Measurements from ENCODE around the gene SMCR8.
"Not testable (repeated sequence)": the region's sequence is repeated elsewhere in the genome, so short reads cannot be mapped to it uniquely, and the experiment has no call there.

The SMCR8 gene, protein sequence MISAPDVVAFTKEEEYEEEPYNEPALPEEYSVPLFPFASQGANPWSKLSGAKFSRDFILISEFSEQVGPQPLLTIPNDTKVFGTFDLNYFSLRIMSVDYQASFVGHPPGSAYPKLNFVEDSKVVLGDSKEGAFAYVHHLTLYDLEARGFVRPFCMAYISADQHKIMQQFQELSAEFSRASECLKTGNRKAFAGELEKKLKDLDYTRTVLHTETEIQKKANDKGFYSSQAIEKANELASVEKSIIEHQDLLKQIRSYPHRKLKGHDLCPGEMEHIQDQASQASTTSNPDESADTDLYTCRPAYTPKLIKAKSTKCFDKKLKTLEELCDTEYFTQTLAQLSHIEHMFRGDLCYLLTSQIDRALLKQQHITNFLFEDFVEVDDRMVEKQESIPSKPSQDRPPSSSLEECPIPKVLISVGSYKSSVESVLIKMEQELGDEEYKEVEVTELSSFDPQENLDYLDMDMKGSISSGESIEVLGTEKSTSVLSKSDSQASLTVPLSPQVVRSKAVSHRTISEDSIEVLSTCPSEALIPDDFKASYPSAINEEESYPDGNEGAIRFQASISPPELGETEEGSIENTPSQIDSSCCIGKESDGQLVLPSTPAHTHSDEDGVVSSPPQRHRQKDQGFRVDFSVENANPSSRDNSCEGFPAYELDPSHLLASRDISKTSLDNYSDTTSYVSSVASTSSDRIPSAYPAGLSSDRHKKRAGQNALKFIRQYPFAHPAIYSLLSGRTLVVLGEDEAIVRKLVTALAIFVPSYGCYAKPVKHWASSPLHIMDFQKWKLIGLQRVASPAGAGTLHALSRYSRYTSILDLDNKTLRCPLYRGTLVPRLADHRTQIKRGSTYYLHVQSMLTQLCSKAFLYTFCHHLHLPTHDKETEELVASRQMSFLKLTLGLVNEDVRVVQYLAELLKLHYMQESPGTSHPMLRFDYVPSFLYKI

DNA sequence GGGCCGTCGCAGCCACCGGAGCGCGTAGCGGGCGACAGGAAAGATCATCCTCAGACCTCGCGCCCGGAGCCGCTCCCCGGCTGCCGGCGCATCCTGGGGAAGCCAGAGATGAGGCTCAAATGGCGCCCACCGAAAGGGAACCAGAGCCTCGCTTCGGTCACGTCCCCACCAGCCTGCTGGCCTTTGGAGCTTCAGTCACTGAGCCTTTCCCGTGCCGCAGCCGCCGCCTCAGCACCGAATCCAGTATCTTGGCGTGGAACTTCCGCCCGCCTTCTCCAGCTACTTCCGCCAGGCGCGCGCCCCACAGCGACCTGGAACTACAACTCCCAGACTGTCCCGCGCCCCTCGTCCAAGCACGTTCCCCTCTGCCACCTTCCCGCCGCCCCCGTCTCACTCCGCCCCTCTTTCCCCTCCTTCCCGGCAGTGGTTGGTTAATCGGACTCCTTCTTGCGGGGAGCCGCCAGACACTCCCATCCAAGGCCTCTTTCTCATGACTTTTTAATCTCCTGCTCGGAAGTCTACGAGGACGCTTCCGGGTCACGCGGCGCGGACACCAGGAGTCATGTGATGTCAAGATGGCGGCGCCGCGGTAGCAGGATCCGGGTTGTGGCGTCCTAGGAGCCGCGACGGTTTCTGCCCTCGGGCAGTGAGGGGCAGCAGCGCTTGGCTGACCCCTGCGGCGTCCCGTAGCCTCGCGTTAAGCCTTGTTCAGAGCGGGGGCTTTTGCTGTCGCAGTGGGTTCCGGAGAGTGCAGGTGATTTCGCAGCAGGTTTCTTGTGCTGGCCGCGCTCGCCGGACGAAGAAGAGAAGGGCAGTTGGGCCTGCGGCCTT is at the start of gene SMCR8, which contains the start of gene TOP3A:
SMCR8 (plus strand) TSS at position 563 of the 831 bp plus-strand sequence. CDS start 497 bp downstream, outside the sequence.
TOP3A (minus strand) TSS at position 264 of the 831 bp plus-strand sequence; CDS start at position 48, 216 bp downstream.
- DNase-seq (ENCODE audit: low spot score), result peak; percentile 84

DNA sequence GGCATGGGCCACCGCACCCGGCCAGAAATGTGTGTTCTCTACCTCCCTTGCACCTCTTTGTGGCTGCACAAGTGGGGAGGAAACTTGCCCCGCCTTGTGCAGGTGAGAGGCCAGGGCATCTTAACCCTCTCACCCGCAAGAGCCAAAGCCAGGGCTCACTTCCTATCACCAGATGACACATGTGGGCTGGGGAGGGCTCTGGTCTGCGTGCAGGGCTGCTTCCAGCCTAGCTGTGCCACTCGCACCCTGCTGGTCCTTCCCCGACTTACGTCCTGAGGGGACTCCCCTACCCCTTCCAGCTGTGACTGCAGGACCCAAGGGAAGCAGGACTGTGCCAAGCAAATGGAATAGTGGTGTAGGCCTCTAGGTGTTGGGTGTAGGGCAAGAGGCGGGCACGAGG is 47.7 kb upstream of the SMCR8 start:
- no peak for DNase-seq (ENCODE audit: low spot score)

DNA sequence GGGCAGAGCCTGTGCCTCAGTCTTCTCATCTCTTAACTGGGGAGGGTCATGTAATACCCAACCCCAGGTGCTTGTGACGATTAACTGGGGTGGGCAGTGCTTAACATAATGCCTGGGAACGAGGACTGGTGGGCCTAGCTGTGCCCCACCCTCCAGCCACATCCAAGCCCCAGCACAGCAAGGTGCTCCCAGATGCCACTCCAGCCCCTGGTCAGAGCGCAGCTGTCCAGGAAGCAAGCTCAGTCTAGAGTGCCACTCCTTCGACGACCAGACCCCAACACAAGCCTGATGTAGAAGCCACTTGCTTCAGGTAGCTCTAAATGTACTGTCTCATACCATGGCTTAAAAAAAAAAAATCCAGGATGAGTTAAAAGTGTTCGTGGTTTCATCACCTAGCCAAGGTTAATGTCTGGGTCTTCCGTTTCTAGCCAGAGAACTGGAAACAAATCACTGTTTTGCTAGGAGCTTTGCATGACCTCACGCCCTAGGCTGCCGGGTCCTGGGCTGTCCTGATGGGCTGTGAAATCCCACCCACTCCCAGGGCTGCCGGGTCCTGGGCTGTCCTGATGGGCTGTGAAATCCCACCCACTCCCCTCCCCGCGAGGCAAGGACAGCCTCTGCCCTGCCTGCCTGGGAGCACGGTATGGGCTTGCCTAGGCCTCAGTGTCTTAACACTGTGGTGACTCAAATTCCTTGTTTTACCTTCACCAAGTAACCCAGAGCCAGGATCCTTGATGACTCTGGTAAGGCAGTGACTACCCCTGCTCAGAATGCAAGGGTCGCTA is 47.0 kb upstream of the SMCR8 start:
- no peak for DNase-seq (ENCODE audit: low spot score)

DNA sequence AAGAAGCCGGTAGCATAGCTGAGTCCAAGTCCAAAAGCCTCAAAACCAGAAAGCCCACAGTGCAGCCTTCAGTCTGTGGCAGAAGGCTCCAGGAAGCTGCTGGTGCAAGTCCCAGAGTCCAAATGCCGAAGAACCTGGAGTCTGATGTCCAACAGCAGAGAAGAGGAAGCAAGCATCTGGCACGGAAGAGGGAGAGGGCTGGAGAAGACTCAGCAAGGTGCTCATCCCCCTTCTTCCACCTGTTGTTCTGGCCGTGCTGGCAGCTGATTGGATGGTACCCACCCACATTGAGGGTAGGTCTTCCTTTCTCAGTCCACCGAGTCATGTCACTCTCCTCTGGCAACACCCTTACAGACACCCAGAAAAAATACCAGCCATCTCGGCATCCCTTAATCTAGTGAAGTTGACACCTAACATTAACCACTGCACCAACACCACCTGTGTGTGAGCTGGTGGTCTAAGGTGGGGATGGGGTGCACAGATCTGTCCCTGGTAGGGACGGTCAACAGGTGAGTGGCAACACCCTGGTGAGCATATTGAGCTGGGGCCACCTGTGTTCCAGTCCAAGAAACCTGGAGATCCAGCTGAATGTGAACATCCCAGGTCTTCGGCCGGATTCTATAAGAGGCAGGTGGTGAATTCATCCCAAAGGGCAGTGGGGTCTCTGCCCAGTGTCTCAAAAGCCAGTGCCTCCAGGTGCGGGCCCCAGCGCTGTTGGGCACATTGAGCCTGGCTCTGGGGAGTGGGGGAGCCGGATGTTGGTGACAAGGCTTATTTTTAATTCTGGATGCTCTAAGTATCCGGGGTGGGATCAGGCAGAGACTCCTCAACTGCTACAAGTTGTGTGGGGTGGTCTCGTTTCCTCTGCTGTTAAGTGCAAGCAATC is 44.8 kb upstream of the SMCR8 start:
- no peak for DNase-seq (ENCODE audit: low spot score)

DNA sequence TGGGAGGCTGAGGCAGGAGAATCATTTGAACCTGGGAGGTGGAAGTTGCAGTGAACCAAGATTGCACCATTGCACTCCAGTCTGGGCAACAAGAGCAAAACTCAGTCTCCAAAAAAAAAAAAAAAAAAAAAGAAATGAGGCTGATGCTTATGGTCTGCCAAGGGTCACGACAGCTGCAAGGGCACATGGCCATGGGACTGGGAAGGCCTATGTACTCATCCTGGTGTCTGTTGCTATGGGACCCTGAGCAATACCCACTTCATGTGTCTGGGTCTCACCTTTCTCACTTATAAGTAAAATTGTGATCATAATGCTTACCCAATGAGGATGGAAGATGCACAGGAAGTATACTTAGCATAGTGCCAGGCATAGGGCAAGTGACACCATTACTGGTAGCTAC is 38.0 kb upstream of the SMCR8 start:
- DNase-seq (ENCODE audit: low spot score), result no peak

DNA sequence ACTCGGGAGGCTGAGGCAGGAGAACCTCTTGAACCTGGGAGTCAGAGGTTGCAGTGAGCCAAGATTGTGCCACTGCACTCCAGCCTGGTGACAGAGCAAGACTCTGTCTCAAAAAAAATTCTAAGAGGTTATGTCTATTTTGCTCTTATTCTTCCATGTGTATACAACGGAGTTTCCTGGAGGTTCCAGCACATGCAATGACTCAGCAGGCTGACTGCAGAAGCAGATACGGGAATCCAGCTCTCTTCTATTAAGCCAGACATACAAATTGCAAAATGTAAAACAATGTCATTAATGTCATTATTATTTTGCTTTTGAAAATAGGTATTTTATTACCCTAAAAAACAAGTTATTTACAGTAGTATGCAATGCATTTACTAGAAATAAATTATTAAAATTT is 36.2 kb upstream of the SMCR8 start:
- no peak for DNase-seq (ENCODE audit: low spot score)

DNA sequence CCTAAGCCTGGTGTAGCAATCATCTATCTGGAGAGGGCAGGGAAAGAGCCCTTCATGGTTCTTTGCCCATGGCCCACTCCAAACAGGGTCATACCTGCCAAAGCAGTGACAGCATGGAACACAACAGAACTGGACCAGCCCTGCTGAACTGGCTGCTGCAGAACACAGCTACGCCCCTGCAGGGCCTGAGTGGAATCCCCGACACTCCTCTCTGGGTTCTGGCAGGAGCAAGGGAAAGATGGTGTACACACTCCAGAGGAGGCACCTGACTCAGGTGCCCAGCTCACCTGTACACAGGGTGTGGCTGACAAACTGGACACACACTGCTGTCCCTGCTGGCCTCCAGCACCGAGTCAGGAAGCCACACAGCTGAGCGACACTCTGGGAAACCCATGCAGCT is 34.8 kb upstream of the SMCR8 start:
- DNase-seq (ENCODE audit: low spot score), result no peak

DNA sequence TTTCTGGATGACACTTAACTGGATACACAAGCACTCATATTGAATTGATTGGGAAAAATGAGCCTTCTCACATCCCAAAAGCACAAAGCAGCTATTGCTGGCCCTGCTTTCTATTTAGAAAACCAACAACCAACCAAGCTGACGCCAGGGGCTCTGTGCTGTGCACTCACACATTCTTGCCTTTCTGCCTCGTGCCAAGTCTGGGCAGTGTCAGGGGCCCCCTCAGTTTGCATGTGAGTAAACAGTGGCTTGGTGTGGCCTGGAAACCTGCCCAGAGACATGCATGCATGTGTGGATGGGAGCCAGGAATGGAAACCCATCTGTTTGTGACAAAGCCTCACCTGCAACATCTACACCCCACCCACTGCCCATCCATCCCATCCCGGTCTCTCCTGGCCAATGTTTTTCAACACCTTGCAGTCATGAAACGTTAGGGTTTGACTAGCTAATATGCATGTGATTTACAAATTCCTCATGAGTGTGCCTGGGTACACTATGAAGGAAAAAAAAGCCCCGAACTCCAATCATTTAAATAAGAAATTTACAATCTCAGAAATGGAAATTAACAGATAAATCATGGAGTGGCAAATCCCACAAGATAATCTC is 34.2 kb upstream of the SMCR8 start:
- no peak for DNase-seq (ENCODE audit: low spot score)

DNA sequence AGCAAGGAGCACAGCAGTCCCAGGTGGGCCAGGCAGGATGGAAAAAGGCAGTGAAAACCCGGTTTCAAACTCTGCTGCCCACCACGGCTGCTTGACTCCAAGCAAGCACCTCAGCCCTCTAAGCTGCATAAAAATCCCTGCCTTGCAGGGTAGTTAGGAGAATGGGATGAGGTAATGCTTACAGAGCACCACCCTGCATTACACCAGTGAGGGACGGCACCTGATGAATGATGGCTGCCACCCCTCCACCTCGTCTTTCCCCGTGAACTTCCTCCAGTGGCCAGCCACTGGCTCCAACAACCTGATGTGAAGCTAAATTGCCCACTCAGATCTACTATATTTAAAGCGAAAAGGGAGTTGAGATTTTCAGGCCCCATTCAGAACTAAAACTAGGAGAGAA is 33.3 kb upstream of the SMCR8 start:
- no peak for DNase-seq (ENCODE audit: low spot score)

DNA sequence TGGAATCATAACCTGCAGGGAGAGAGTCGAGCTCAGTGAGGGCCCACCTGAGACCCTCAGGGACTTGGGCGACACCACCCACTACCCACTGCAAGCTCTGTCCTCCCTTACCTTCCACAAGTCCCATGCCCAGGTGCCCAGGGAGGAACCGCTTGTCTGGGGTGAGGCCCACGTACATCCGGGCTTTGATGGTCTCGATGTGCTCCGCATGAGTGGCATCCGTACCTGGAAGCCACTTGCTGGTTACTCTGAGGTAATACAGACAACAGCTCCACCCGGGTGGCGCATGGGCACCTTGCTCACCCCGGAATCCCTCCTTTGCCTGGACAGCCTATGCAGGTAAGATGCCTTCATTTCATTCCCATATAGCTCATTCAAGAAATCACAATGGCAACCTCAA is 29.8 kb upstream of the SMCR8 start:
- no peak for DNase-seq (ENCODE audit: low spot score)

DNA sequence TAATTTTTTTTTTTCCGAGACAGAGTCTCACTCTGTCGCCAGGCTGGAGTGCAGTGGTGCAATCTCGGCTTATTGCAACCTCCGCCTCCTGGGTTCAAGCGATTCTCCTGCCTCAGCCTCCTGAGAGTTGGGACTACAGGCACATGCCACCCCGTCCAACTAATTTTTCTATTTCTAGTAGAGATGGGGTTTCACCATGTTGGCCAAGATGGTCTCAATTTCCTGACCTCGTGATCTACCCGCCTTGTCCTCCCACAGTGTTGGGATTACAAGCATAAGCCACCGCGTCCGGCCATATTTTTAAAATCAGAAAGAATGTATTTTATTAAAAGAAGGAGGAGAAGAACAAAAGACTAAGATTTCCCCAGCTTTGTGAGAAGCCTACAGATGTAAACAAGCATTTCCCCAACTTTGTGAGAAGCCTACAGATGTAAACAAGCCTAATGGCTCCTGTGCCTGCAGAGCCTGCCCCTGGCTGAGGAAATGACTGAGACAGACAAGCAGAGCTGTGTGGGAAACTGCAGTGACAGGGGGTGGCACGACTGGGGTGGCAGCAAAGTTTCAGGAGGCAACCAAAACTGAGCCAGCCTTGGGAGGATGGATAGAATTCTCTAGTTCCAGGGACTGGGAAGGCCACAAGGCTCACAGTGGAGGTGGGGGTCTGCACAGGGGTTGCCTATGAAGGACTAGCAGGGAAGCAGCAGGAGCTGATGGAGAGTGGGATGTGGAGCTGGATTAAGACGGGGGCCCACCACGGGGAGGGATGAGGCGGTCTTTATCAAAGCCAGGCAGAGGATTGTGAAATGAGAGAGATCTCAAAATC is 23.2 kb upstream of the SMCR8 start:
- DNase-seq (ENCODE audit: low spot score), result no peak

DNA sequence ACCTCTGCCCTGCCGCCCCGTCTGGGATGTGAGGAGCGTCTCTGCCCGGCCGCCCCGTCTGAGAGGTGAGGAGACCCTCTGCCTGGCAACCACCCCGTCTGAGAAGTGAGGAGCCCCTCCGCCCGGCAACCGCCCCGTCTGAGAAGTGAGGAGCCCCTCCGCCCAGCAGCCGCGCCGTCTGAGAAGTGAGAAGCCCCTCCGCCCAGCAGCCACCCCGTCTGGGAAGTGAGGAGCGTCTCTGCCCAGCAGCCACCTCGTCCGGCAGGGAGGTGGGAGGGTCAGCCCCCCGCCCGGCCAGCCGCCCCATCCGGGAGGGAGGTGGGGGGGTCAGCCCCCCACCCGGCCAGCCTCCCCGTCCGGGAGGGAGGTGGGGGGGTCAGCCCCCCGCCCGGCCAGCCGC is 17.0 kb upstream of the SMCR8 start:
- DNase-seq (ENCODE audit: low spot score), result not testable (repeated sequence)

DNA sequence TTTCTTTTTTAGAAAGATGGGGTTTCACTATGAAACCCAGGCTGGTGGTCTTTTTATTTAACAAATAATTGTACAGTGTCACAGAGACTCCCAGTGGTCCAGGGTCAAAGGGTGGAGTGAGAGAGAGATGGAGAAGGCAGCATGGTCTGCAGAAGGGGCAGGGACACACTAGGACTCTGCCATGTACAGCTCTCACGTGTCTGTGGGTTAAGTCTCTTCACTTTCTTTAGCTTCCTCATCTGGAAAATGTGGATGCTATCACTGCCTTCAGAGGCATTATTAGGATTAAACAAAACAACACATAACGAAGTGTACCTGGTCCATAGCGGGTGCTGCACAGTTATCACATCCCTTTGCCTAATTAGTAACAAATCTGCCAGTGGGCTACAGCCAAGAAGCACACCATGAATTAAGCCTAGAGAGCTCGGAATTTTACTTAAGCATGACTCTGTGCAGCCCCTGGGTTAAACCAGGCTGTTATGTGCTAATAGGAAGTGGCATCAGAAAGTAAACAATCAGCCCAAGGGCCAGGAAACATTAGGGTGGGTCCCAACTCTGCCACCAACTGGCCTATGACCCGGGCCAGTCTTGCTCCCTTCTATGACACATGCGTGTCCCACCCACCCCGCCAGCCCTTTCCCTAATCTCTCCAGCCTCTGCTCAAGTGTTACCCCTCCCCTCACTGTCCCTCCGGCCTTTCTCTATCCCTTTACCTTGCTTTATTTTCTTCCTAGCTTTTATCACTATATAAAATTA is 14.2 kb upstream of the SMCR8 start:
- no peak for DNase-seq (ENCODE audit: low spot score)

DNA sequence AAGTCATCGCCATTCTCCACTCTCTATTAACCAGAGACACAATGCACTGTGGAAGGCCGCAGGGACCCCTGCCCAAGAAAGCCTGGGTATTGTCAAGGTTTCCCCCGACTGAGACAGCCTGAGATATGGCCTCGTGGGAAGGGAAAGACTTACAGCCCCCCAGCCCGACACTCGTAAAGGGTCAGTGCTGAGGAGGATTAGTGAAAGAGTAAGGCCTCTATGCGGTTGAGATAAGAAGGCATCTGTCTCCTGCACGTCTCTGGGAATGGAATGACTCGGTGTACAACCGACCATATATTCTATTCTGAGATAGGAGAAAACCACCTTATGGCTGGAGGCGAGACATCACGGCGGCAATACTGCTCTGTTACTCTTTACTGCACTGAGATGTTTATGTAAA is 11.9 kb upstream of the SMCR8 start:
- not testable (repeated sequence) for DNase-seq (ENCODE audit: low spot score)

DNA sequence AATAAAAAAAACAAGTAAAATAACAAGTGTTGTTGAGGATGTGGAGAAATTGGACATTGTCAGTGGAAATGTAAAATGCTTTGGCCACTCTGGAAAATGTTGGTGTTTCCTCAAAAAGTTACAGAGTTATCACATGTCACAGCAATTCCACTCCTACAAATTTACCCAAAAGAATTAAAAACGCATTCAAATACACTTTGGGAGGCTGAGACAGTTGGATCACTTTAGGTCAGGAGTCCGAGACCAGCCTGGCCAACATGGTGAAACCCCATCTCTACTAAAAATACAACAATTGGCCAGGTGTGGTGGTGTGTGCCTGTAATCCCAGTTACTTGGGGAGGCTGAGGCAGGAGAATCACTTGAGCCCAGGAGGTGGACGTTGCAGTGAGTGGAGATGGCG is 5.9 kb upstream of the SMCR8 start:
- DNase-seq (ENCODE audit: low spot score), result no peak

DNA sequence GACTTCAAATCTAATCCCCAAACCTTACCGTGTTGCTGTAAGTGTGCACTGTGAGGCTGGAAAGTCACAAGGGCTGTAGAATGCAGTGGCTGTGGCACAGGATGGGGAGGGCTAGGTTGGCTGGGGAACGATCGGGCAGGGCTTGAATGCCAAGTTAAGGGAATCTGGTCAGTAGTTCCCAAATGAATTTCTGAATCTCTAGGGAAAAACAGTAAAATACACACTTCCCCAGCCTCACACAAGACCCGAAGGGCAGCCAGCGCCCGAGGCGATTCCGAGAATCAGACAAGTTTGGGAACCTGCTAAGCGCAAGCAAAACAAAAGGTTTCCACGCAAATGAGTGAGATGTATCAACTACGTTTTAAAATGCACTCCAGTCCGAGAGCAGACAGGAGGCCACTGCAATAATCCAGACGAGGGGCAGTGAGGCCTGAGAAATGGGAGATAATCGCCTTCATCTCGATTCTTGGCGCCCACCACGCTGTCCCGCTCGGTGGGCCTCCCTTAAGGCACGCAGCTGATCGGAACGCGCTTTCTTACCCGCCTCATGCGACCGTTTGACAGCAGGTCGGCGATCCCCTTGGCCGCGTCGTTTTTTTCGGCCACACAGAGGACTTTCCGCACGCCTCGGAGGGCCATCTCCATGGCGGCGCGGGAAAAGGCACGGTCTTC is 898 bp upstream of the SMCR8 start:
- DNase-seq (ENCODE audit: low spot score), result peak; percentile 12

DNA sequence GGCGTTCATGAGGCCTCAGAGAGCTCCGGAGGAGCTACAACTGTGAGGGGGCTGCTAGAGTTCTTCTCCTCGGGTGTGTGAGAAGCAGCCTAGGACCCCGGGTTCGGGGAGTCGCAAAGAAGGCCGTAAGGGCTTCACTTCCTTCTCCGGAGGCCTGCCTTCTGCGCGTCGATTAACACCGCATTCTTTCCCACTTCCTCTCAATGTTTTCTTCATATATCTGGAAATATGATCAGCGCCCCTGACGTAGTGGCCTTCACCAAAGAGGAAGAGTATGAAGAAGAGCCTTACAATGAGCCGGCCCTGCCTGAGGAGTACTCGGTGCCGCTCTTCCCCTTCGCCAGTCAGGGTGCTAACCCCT is 449 bp downstream of the SMCR8 start:
- DNase-seq (ENCODE audit: low spot score), result peak; percentile 21

DNA sequence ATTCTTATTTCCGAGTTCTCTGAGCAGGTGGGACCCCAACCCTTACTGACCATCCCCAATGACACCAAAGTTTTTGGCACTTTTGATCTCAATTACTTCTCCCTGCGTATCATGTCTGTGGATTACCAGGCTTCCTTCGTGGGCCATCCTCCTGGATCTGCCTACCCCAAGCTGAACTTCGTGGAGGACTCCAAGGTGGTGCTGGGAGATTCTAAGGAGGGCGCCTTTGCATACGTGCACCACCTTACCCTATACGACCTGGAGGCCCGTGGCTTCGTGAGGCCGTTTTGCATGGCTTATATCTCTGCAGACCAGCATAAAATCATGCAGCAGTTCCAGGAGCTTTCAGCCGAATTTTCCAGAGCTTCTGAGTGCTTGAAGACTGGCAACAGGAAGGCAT is 868 bp downstream of the SMCR8 start:
- no peak for DNase-seq (ENCODE audit: low spot score)
